ENCODE data around the gene CIRBP.

DNA sequence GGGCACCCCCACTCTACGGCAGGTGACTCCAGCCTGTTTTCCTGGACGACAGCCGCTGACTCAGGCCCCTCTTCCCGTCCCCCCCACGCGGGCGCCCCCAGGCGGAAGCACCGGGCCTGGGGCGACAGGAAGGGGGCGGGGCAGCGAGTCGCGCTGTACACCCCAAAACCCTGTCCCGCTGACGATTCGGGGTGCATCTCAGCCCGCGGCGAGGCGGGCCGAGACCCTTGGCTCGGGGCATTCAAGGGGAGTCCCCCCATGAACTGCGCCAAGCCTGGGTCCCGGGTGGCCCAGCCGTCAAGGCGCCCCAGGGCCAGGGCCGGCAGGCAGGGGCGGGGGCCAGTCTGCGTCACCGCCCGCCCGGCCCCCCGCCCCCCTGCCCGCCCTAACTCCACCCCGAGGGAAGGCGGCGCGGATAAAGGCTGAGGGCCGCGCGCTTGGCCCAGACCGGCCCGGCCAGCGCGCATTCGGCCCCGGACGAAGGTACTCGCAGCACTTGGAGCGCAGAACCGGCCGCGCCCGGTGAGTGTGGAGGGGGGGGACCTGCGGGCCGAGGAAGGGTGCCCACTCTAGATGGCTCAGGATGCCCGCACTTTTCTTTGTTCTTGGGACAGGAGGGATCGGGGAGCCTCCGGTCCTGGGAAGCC lies 20.9 kb upstream of the CIRBP start, which contains the start of gene MIDN:
- TF ChIP-seq CTCF (IDR thresholded peaks at IDR 0.05), result no peak; the same call in 1 of the 2 replicates
- TF ChIP-seq TCF7L2 (IDR thresholded peaks at IDR 0.05; ENCODE audit: low read depth, low read length), result no peak; the same call in 1 of the 2 replicates
- peak; percentile 96 for TF ChIP-seq POLR2AphosphoS5 (IDR thresholded peaks at IDR 0.05; ENCODE audit: low read depth, low read length)

Measured in Panc1 (cell line).